AG04450 (cell line): Measurements from ENCODE around the gene PRRG2. TPM values are rescaled to one million over a fixed set of nuclear protein-coding genes. Genes with fewer than 3 reads are reported as not detected.

ENCODE experiments used
- CTCF ChIA-PET: fragments of 300-600, 350-600 bp; formaldehyde crosslinking; extraction: SDS; loops from one replicate; lab custom pipeline; 2022; ENCODE audit warnings: antibody characterized with exemption, inconsistent platforms; lab: Charles Lee
- POLR2A ChIA-PET: fragments of 350-600 bp; formaldehyde crosslinking; extraction: SDS; loops from one replicate; lab custom pipeline; 2021; ENCODE audit warnings: antibody characterized with exemption, inconsistent platforms; lab: Yijun Ruan, JAX
- DNase-seq: peaks from one replicate; pipeline ENCODE4 v3.0.0-alpha.2; 2011; ENCODE audit warnings: low read depth, low spot score
- H3K27ac ChIP-seq: one replicate; pipeline ENCODE4 v1.5.1; 2012; ENCODE audit warnings: low read depth, low read length, control low read depth
- H3K27me3 ChIP-seq: one replicate; pipeline ENCODE4 v1.6.0; 2012; ENCODE audit warnings: low read length; ENCODE audit not compliant: control insufficient read depth, insufficient read depth
- H3K4me3 ChIP-seq: 2 replicates; pipeline ENCODE4 v1.5.1; 2011; ENCODE audit warnings: mild to moderate bottlenecking, low read depth, low read length, control low read depth
- H3K9me3 ChIP-seq: 2 replicates; pipeline ENCODE4 v1.5.1; 2012; ENCODE audit warnings: low read length; ENCODE audit not compliant: control insufficient read depth, insufficient read depth
- CTCF ChIP-seq: IDR thresholded peaks from 2 replicates; pipeline ENCODE4 v1.5.1; 2011; ENCODE audit warnings: low read depth, low read length, control low read depth, inconsistent platforms
- polyA plus RNA-seq: library from polyadenylated mRNA; depleted of rRNA; stranded (reverse); fragments of >200 nt; gene quantifications from 2 replicates; pipeline ENCODE4 v1.2.3, GENCODE V29; 2011

PRRG2 gene
- polyA plus RNA-seq, 1 experiment, result 0.35 TPM

GRCh38 chr19:49557641-49558325 is 23.3 kb upstream of the PRRG2 start:
- CTCF ChIA-PET, result interaction anchor here (4.2 to 5.8 kb wide), 2 partner anchors 11 to 13 kb away, joined by 19 to 75 read pairs; no protein-coding TSS in a partner anchor
- TF ChIP-seq CTCF, result no peak

GRCh38 chr19:49558591-49558990 is 22.5 kb upstream of the PRRG2 start:
- POLR2A ChIA-PET, result interaction anchor here (0.9 kb wide), 1 partner anchor 62 kb away, joined by 9 read pairs; the partner anchor contains the start of gene RPS11
- no peak for DNase-seq
- Histone ChIP-seq H3K27ac (no peak overlapping the region), H3K4me3 (no peak overlapping the region), H3K27me3 (no peaks in the 10 kb centered on the region), H3K9me3 (peaks cover 10% of the 10 kb centered on the region; the same call in 1 of the 2 replicates)
- CTCF ChIA-PET, result interaction anchor here (0.9 to 5.8 kb wide), 3 partner anchors 12 to 55 kb away, joined by 3 to 75 read pairs (median 19); no protein-coding TSS in a partner anchor
- TF ChIP-seq CTCF, result no peak

More at GRCh38 chr19:49557641-49558325, 23.3 kb upstream of the PRRG2 start:
- POLR2A ChIA-PET, result no interaction called here
- Histone ChIP-seq H3K9me3 (peaks cover 10% of the 10 kb centered on the region; the same call in 1 of the 2 replicates), H3K27me3 (no peaks in the 10 kb centered on the region), H3K4me3 (no peak overlapping the region), H3K27ac (no peak overlapping the region)
- no peak for DNase-seq

- Histone ChIP-seq H3K27ac (no peak overlapping the region), H3K4me3 (no peak overlapping the region), H3K27me3 (no peaks in the 10 kb centered on the region), H3K9me3 (peaks cover 10% of the 10 kb centered on the region; the same call in 1 of the 2 replicates)
- POLR2A ChIA-PET, result interaction anchor here (0.9 kb wide), 1 partner anchor 63 kb away, joined by 9 read pairs; the partner anchor contains the start of gene RPS11
- no peak for DNase-seq
- CTCF ChIA-PET, result interaction anchor here (0.6 to 5.8 kb wide), 4 partner anchors 11 to 56 kb away, joined by 3 to 75 read pairs (median 12); no protein-coding TSS in a partner anchor
- no peak for TF ChIP-seq CTCF
These were observed 21.7 kb upstream of the PRRG2 start for GRCh38 chr19:49559443-49559842.

- no peak for TF ChIP-seq CTCF
- no peak overlapping the region for H3K27ac ChIP-seq
- DNase-seq, result no peak
- H3K9me3 ChIP-seq, result peaks cover 10% of the 10 kb centered on the region; the same call in 1 of the 2 replicates
- no peak overlapping the region for H3K4me3 ChIP-seq
- ChIA-PET CTCF (interaction anchor here (0.6 to 5.8 kb wide), 3 partner anchors 11 to 49 kb away, joined by 6 to 75 read pairs (median 19); no protein-coding TSS in a partner anchor), POLR2A (no interaction called here)
- H3K27me3 ChIP-seq, result no peaks in the 10 kb centered on the region
These were observed 21.2 kb upstream of the PRRG2 start for GRCh38 chr19:49559928-49560327.

GRCh38 chr19:49560358-49560900 is 20.7 kb upstream of the PRRG2 start:
- ChIA-PET CTCF (interaction anchor here (0.6 to 5.8 kb wide), 4 partner anchors 10 to 49 kb away, joined by 6 to 75 read pairs (median 14); no protein-coding TSS in a partner anchor), POLR2A (interaction anchor here (0.5 to 1.0 kb wide), 2 partner anchors 19 to 106 kb away, joined by 3 to 7 read pairs; no protein-coding TSS in a partner anchor)
- no peak overlapping the region for H3K27ac ChIP-seq
- TF ChIP-seq CTCF, result no peak
- no peaks in the 10 kb centered on the region for H3K27me3 ChIP-seq
- no peak for DNase-seq
- H3K4me3 ChIP-seq, result no peak overlapping the region
- H3K9me3 ChIP-seq, result peaks cover 10% of the 10 kb centered on the region; the same call in 1 of the 2 replicates
